Activated CD4-positive, alpha-beta T cell treated with anti-CD3 and anti-CD28 coated beads, Interleukin-2, amount 10 ng/mL, durations not matched to agents 24 days and 14 days (primary cell): Measurements from ENCODE around the gene TIGD2. TPM values are rescaled to one million over a fixed set of nuclear protein-coding genes. Genes with fewer than 3 reads are reported as not detected.
A peak's percentile ranks its signal among the peaks of the same experiment; 100 is the strongest.

Source experiments
- DNase-seq: peaks from one replicate; pipeline ENCODE4 v3.0.0; 2022
- H3K27ac Mint-ChIP-seq: one replicate; pipeline ENCODE4 v1.8.0; 2022; ENCODE audit warnings: mild to moderate bottlenecking, mixed read lengths
- H3K27me3 Mint-ChIP-seq: one replicate; pipeline ENCODE4 v1.8.0; 2022; ENCODE audit warnings: mixed read lengths
- H3K36me3 Mint-ChIP-seq: one replicate; pipeline ENCODE4 v1.8.0; 2022; ENCODE audit warnings: low read depth, mild to moderate bottlenecking, mixed read lengths
- H3K4me1 Mint-ChIP-seq: one replicate; pipeline ENCODE4 v1.8.0; 2021; ENCODE audit warnings: mixed read lengths
- H3K4me3 Mint-ChIP-seq: one replicate; pipeline ENCODE4 v1.8.0; 2022; ENCODE audit warnings: mild to moderate bottlenecking, moderate library complexity, mixed read lengths
- H3K9me3 Mint-ChIP-seq: one replicate; pipeline ENCODE4 v1.8.0; 2021; ENCODE audit warnings: mixed read lengths
- intact Hi-C: fragments of 100-400 bp; cut with micrococcal nuclease; formaldehyde crosslinking; loops from one replicate; pipeline ENCODE4 v1.15.1; 2023
- total RNA-seq: library from RNA; stranded (reverse); gene quantifications from 2 replicates; pipeline ENCODE4 v1.2.3, GENCODE V29; 2022

Gene TIGD2
- total RNA-seq, 1 donor from 2014 or later = 3.5 TPM

GRCh38 chr4:89108091-89108490 is 3.2 kb upstream of the TIGD2 start:
- Mint-ChIP-seq H3K4me1 (peaks cover 21% of the 10 kb centered on the region), H3K27me3 (peaks cover 34% of the 10 kb centered on the region), H3K27ac (no peak overlapping the region), H3K4me3 (no peak overlapping the region), H3K36me3 (peaks cover 5% of the 10 kb centered on the region), H3K9me3 (peaks cover 8% of the 10 kb centered on the region)
- DNase-seq = no peak
- intact Hi-C loops = no loop called here

GRCh38 chr4:89109841-89110540 is 1.3 kb upstream of the TIGD2 start:
- H3K9me3 Mint-ChIP-seq = peaks cover 10% of the 10 kb centered on the region
- H3K36me3 Mint-ChIP-seq = peaks cover 10% of the 10 kb centered on the region
- H3K27me3 Mint-ChIP-seq = peaks cover 32% of the 10 kb centered on the region
- DNase-seq = no peak
- intact Hi-C loops = loop anchor here (2.0 to 5.0 kb wide), 6 partner anchors 83 to 825 kb away; partner anchors contain the start of genes HERC3 and PPM1K
- H3K4me3 Mint-ChIP-seq = peak overlapping the region; percentile 83
- peaks cover 22% of the 10 kb centered on the region for H3K4me1 Mint-ChIP-seq
- H3K27ac Mint-ChIP-seq = peak overlapping the region; percentile 76

DNA sequence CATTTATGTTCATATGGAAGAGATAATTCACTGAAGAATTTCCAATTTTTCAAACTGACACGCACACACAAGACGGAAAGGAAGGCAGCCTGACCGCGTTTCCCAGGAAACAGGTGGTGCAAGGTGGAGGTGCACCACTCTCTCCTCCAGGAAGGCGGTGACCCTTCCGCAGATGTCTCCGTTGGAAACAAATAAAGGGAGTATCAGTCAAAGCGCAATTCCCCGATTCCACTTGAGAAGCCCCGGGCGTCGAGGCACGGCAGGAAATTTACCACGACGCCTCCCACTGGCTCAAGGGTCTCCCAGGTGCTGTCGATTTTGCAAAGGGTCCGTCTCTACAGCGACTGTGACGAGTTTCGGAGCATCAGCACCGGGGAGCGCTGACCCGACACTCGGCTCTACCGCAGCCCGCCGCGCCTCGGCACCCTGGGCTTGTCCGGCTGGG is 770 bp upstream of the TIGD2 start:
- intact Hi-C loops = loop anchor here (2.0 to 5.0 kb wide), 6 partner anchors 84 to 826 kb away; partner anchors contain the start of genes HERC3 and PPM1K
- Mint-ChIP-seq H3K4me3 (peak overlapping the region; percentile 83), H3K36me3 (peaks cover 10% of the 10 kb centered on the region), H3K27ac (peak overlapping the region; percentile 76), H3K9me3 (peaks cover 10% of the 10 kb centered on the region), H3K27me3 (peaks cover 32% of the 10 kb centered on the region), H3K4me1 (peaks cover 22% of the 10 kb centered on the region)
- DNase-seq = no peak

GRCh38 chr4:89111833-89112563 is 665 bp downstream of the TIGD2 start:
- H3K27ac Mint-ChIP-seq = peak overlapping the region; percentile 45
- peak overlapping the region; percentile 83 for H3K4me3 Mint-ChIP-seq
- H3K36me3 Mint-ChIP-seq = peaks cover 10% of the 10 kb centered on the region
- H3K27me3 Mint-ChIP-seq = peaks cover 32% of the 10 kb centered on the region
- peaks cover 22% of the 10 kb centered on the region for H3K4me1 Mint-ChIP-seq
- intact Hi-C loops = loop anchor here (1.0 to 5.0 kb wide), 8 partner anchors 11 to 827 kb away; partner anchors contain the start of genes HERC3 and PPM1K
- no peak for DNase-seq
- peaks cover 10% of the 10 kb centered on the region for H3K9me3 Mint-ChIP-seq

DNA sequence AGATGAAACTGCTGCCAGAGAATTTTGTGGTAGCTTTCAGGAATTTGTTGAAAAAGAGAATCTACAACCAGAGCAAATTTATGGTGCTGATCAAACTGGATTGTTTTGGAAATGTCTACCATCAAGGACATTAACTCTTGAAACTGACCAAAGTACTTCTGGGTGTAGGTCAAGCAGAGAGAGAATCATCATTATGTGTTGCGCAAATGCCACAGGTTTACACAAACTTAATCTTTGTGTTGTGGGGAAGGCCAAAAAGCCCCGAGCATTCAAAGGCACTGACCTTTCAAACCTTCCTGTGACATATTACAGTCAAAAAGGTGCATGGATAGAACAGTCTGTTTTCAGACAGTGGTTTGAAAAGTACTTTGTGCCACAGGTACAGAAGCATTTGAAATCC is 2.1 kb downstream of the TIGD2 start:
- peaks cover 10% of the 10 kb centered on the region for H3K36me3 Mint-ChIP-seq
- peaks cover 22% of the 10 kb centered on the region for H3K4me1 Mint-ChIP-seq
- intact Hi-C loops = loop anchor here (5.0 kb wide), 2 partner anchors 184 to 311 kb away; no protein-coding TSS in a partner anchor
- no peak for DNase-seq
- H3K4me3 Mint-ChIP-seq = no peak overlapping the region
- H3K27me3 Mint-ChIP-seq = peaks cover 27% of the 10 kb centered on the region
- peaks cover 10% of the 10 kb centered on the region for H3K9me3 Mint-ChIP-seq
- H3K27ac Mint-ChIP-seq = no peak overlapping the region

DNA sequence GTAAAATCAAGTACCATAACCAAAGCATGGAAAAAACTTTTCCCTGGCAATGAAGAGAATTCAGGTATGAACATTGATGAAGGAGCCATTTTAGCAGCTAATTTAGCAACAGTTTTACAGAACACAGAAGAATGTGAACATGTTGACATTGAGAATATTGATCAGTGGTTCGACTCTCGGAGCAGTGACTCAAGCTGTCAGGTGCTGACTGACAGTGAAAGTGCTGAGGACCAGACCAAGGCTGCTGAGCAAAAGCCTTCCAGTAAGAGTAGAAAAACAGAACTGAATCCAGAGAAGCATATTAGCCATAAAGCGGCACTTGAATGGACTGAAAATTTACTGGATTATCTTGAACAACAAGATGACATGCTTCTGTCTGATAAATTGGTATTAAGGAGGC is 2.8 kb downstream of the TIGD2 start:
- H3K9me3 Mint-ChIP-seq = peaks cover 10% of the 10 kb centered on the region
- intact Hi-C loops = loop anchor here (5.0 kb wide), 2 partner anchors 183 to 312 kb away; no protein-coding TSS in a partner anchor
- peaks cover 24% of the 10 kb centered on the region for H3K27me3 Mint-ChIP-seq
- peaks cover 22% of the 10 kb centered on the region for H3K4me1 Mint-ChIP-seq
- no peak for DNase-seq
- no peak overlapping the region for H3K4me3 Mint-ChIP-seq
- no peak overlapping the region for H3K27ac Mint-ChIP-seq
- H3K36me3 Mint-ChIP-seq = peaks cover 10% of the 10 kb centered on the region

- no peak for DNase-seq
- H3K27me3 Mint-ChIP-seq = peaks cover 6% of the 10 kb centered on the region
- peaks cover 10% of the 10 kb centered on the region for H3K9me3 Mint-ChIP-seq
- H3K27ac Mint-ChIP-seq = no peak overlapping the region
- H3K4me1 Mint-ChIP-seq = peaks cover 9% of the 10 kb centered on the region
- no peak overlapping the region for H3K4me3 Mint-ChIP-seq
- intact Hi-C loops = no loop called here
- peaks cover 10% of the 10 kb centered on the region for H3K36me3 Mint-ChIP-seq
Measured at GRCh38 chr4:89117115-89117514, 5.8 kb downstream of the TIGD2 start.

- no peak overlapping the region for H3K4me3 Mint-ChIP-seq
- no peaks in the 10 kb centered on the region for H3K9me3 Mint-ChIP-seq
- H3K36me3 Mint-ChIP-seq = peaks cover 1% of the 10 kb centered on the region
- intact Hi-C loops = no loop called here
- no peak overlapping the region for H3K27ac Mint-ChIP-seq
- no peaks in the 10 kb centered on the region for H3K4me1 Mint-ChIP-seq
- DNase-seq = no peak
- no peaks in the 10 kb centered on the region for H3K27me3 Mint-ChIP-seq
Measured at GRCh38 chr4:89119166-89119565, 7.8 kb downstream of the TIGD2 start.

DNA sequence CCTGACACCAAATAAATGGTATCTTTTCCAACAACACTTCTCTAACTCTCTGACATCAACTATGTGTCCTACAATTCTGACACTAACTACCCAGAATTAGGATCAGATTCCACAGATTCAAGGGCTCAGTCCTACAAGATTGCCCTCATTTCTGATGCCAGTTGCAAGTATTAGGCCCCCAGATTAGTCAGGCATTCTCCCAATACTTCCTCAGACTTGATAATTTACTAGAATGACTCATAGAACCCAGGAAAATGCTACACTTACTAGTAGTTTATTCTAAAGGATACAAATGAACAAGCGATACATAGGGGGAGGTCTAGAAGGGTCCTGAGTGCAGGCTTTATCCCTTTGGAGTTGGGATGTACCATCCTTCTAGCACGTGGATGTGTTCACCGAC is 8.5 kb downstream of the TIGD2 start:
- intact Hi-C loops = no loop called here
- Mint-ChIP-seq H3K27ac (no peak overlapping the region), H3K27me3 (no peaks in the 10 kb centered on the region), H3K36me3 (no peaks in the 10 kb centered on the region), H3K4me1 (no peaks in the 10 kb centered on the region), H3K4me3 (no peak overlapping the region), H3K9me3 (no peaks in the 10 kb centered on the region)
- no peak for DNase-seq

DNA sequence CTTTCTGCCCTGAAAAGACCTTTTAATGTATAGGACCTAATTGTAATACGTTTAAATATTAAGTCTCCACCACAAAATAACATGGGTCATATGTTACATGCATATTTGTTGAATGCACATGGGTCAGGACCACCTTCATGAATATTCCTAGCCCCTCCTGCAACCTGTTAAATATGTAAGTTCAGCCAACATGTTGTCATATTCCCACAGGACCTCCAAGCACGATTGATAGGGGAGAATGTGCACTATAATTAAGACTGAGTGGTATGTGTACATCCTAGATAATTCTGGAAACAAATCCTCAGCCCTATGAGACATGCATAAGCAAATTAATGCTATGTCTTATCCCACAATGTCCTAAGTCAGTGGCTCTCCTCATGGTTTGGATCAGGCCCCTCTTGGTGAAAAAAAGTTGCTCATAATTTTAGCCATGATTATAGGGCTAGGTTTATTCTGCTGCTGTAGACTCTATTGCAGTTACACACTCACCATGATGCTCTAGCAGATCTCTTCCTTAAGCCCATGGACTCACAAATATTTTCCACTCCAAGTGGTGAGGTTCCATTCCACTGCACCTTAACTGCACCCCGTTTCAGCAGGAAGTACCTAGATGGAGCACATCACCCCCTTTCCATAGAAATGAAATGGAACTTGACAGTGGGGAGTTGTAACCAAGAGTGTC is 10.2 kb downstream of the TIGD2 start:
- H3K36me3 Mint-ChIP-seq = no peaks in the 10 kb centered on the region

GRCh38 chr4:89123451-89123851 is 12.1 kb downstream of the TIGD2 start:
- Mint-ChIP-seq H3K9me3 (no peaks in the 10 kb centered on the region), H3K27ac (no peak overlapping the region), H3K27me3 (no peaks in the 10 kb centered on the region), H3K36me3 (no peaks in the 10 kb centered on the region), H3K4me1 (peaks cover 5% of the 10 kb centered on the region), H3K4me3 (no peak overlapping the region)
- DNase-seq = no peak
- intact Hi-C loops = no loop called here

More for the DNA sequence above, 10.2 kb downstream of the TIGD2 start:
- DNase-seq = no peak
- H3K27me3 Mint-ChIP-seq = no peaks in the 10 kb centered on the region
- no peak overlapping the region for H3K4me3 Mint-ChIP-seq
- intact Hi-C loops = no loop called here
- H3K4me1 Mint-ChIP-seq = peaks cover 5% of the 10 kb centered on the region
- no peaks in the 10 kb centered on the region for H3K9me3 Mint-ChIP-seq
- no peak overlapping the region for H3K27ac Mint-ChIP-seq

DNA sequence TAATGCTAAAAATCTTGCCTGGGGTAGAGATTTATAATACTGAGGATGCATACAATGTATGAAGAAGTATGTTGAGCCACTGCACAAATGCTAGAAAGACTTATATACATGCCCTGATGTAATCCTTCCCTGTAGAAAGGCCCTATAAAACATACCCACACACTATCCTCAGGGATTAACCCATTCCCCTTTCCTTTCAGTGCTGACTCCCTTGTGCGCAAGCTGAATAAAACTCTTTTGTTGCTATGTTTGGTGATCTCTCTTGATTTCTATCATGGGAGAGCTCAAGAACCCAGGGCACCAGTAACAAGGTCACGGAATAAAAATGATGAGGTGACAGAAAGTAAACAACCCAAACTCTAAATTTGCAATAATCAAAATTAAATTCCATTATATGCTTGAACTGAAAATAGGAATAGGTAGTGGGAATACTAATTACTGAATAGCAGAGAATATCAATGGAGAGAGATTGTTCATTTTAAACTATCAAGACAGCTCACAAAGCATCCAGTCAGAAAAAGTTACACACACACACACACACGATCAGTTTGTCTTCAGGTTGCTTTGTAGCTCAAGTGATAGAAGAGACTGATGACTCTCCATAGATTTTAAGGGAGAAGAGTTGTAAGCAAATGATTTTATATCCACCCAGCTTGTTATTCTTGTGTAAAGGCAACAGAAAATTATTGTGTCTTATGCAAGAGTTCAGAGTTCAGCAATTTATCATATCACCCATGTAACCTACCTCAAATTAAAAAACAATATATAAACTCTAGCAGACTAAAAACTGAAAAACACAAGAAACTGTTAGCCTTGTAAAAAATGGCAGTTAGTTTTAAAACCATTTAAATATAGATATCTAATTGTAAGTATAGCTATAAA is 14.8 kb downstream of the TIGD2 start:
- Mint-ChIP-seq H3K4me3 (no peak overlapping the region), H3K27me3 (peaks cover 10% of the 10 kb centered on the region), H3K36me3 (no peaks in the 10 kb centered on the region), H3K27ac (no peak overlapping the region), H3K9me3 (peaks cover 4% of the 10 kb centered on the region), H3K4me1 (peaks cover 5% of the 10 kb centered on the region)
- intact Hi-C loops = no loop called here
- no peak for DNase-seq

- Mint-ChIP-seq H3K27ac (no peak overlapping the region), H3K9me3 (peaks cover 4% of the 10 kb centered on the region), H3K36me3 (no peaks in the 10 kb centered on the region), H3K4me3 (no peak overlapping the region), H3K4me1 (peaks cover 5% of the 10 kb centered on the region), H3K27me3 (peaks cover 10% of the 10 kb centered on the region)
- intact Hi-C loops = no loop called here
- DNase-seq = no peak
Measured at GRCh38 chr4:89129080-89129640, 17.8 kb downstream of the TIGD2 start.
